ENCODE measurements around the gene GEMIN5.
"Not testable (repeated sequence)": the region's sequence is repeated elsewhere in the genome, so short reads cannot be mapped to it uniquely, and the experiment has no call there.

GEMIN5 gene

DNA sequence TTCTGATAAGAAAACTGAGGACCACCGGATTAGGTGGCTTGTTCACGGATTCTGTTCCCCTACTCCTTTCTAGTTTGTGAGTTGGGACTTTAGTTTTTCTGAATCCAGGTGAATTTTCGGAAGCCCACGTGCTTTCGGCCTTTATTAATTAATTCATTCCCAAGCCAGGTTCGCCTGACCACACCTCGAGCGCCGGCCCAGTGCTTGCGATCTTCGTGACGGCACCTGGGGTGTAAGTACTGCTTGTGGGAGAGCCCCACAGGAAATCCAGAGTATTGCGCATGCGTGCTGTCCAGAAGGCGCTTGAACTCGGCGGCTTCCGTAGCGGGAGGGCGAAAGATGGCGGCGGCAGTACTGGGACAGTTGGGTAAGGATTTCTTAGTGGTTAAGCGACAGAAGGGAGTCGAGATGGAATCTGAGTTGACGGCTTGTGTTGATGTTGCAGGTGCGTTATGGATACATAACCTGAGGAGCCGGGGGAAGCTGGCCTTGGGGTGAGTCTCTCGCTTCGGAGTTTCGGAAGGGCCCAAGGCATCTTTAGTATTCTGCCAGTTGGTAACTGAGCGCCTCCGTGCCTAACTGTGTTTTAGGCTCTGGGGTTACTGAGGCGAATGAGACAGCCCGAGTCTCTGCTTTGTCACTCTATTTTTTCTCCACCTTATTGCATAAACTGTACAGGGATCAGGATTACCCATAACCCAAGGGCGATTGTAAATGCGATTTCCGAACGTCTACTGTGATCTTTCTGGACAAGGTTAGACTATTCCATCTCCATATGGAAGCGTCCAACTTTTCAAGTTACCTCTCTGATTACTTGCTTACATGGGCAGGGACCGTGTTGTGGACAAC, 3.0 kb upstream of the GEMIN5 start, which contains the start of gene MRPL22:
TSS of gene MRPL22 (plus strand) at position 302 of the 849 bp plus-strand sequence. CDS start at position 340, 38 bp downstream.
- DNase-seq = peak; percentile 85 to 89

DNA sequence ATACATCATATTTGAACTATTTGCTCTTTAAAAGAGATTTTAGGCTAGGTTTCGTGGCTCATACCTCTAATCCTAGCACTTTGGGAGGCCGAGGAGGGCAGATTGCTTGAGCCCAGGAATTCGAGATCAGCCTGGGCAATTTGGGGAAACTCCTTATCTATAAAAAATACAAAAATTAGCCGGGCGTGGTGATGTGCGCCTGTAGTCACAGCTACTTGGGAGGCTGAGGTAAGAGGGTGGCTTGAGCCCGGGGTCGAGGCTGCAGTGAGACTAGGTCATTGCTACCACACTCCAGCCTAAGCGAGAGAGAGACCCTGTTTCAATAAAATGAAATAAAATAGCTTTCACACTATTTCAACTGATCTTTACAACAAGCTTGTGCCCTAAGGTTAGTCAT, 2.4 kb upstream of the GEMIN5 start:
- DNase-seq = no peak

DNA sequence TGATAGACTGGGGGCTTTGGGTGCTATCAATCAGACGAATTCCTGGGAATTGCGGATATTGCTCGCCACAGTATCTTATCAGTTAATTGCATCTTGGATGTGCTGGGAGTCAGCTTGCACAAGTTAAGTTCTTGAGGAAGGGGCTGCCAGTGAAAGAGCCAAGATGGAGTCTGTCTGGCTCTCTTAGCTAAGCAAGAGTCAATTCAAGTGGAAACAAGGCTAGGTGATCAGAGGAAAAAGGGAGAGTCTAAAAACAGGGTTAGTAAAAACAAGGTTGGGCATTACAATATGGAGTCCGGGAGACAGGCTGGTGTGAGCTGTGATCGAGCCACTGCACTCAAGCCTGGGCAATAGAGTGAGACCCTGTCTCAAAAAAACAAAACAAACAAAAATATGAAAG, 1.4 kb upstream of the GEMIN5 start:
- not testable (repeated sequence) for DNase-seq

DNA sequence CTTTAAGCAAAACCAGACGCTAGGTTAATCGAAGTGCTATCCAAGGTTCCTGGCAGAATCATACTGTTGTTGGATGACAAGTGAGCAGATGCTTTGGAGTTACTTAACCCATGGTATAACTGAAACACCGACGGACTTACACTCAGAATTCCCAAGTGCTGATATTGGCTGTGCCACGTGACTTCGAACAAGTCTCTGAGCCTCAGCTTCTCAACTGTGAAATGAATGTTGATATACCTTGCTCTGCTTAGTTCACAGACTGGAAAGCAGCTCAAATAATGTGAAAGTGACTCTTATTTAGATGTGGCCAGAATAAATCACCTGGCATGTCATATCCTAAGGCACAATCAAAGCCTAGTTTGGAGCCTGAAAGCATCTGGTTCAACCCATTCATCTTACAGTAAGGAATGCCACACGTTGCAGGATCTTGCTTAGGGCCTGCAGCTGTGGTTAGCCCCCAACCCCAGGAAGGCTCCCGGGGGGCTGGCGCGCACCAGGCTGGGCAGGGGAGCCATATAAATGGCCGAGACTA, 759 bp downstream of the GEMIN5 start:
- DNase-seq = no peak

DNA sequence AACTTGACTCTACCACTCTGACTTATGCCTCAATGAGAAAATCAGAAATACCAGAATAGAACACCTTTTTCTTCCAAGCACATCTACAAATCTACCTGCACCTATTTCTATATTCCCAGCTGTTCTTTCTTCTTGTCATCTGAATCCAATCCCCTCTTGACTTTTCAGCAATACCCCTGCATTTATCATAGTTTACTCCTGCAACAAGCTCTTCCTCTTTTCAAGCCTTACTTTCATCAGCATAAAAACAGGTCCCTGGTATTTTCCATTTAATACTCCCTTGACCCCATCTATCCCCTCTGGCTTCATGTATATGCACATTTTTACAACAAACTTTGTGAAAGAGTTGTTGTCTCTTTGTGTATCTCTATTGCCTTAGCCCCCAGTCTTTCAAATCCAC, 3.1 kb downstream of the GEMIN5 start:
- no peak for DNase-seq

DNA sequence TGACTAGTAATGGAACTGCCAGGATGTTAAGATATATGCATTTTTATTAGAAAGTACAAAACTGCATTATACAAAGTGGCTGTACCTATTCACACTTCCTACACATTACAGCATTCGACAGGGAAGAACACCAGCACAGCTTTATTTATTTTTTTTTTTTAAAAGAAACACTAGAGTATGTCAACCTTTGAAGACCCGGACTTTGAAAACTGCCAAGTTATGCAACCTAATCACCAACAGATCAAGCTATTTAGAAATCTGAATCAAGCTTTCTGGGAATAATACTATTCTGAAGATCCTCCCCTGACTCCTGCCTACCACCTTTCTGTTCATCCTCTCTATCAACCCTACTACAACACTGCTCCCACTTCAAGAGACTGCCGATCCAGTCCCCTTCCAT, 4.5 kb downstream of the GEMIN5 start:
- no peak for DNase-seq

DNA sequence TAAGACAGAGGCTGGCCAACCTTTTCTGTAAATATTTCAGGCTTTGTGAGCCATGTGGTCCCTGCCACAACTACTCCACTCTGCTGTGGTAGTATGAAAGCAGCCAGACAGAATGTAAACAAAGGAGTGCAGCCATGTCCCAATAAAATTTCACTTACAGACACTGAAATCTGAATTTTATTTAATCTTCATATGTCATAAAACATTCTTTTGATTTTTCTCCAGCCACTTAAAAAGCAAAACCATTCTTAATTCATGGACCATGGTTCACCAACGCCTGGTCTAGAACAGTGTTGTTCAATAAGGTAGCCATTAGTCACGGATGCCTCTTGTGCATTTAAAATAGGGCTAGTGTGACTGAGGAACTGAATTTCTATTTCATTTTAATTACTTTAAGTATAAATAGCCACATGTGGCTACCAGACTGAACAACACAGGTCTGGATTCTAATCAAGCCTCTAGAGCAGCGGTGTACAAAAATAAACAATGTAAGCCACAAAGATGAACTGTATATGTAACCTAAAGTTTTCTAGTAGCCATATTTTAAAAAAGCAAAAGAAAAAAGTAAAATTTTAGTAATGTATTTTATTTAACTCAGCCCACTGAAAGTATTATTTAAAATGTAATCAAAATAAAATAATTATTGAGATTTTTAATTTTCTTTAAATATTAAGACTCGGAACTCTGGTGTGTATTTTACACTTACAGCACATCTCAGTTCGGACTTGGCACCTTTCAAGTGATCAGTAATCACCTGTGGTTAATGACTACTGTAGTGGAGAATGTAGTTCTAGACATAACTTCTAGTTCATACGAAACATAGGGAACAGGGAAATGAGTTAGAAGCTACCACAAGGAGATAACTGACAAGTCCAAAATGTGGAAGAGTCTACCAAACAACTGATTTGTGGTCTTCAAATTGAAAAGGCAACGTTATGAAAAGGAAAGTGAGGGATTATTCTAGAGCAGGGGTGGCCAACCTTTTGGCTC, 14.3 kb downstream of the GEMIN5 start:
- no peak for DNase-seq

DNA sequence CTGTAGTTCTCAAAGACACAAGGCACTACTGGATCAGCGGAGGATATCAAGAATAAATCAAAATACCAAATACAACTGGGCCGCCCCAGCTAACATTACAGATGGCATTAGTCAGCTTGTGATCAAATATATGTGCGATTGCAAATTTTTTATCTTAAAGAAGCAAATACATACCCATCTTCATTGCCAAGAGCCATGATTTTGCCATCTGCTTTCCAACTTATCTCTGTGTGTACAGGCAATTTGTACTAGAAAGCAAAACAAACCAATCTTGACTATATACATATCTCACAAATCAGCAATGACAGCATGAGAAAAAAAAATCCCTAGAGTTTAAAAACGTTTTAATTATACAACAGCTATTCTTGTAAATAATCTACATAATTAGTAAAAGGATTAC, 20.3 kb downstream of the GEMIN5 start:
- no peak for DNase-seq

DNA sequence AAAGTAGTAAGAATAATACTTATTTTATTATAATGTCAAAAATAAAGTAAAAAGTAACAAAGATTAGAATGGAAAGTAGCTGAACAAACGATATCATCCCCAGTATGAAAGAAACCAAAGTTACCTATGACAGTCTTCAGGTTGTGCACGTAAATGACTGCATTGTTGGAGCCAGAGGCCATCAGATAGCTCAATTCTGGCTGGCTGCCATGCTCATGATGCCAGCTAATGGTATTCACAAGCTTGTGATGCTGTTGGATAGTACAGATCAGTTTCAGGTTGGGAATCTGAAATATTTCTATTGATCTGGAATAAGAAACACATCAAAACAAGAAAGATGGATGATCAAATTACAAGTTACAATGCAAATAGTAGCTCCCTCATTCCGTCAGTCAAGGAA, 21.1 kb downstream of the GEMIN5 start:
- DNase-seq = no peak

DNA sequence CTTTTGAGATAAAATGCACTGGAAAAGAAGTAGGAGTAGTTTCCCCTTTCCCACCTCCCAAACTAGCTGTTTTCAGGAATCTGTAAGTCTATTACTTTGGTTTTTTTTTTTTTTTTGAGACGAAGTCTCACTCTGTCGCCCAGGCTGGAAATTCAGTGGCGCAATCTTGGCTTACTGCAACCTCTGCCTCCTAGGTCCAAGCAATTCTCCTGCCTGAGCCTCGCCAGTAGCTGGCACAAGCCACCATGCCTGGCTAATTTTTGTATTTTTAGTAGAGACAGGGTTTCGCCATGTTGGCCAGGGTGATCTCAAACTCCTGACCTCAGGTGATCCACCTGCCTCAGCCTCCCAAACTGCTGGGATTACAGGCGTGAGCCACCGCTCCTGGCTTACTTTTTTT, 32.4 kb downstream of the GEMIN5 start:
- DNase-seq = not testable (repeated sequence)

DNA sequence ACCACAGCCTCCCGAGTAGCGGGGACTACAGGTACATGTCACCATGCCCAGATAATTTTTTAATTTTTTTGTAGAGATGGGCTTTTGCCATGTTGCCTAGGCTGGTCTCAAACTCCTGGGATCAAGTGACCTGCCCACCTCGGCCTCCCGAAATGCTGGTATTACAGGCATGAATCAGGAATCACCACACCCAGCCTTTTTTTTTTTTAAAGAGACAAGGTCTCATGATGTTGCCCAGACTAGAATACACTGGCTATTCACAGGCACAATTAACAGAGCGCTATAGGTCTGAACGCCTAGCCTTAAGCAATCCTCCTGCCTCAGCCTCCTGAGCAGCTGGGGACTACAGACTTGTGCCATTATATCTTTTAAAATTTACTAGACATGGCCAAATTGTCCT, 36.1 kb downstream of the GEMIN5 start:
- no peak for DNase-seq

DNA sequence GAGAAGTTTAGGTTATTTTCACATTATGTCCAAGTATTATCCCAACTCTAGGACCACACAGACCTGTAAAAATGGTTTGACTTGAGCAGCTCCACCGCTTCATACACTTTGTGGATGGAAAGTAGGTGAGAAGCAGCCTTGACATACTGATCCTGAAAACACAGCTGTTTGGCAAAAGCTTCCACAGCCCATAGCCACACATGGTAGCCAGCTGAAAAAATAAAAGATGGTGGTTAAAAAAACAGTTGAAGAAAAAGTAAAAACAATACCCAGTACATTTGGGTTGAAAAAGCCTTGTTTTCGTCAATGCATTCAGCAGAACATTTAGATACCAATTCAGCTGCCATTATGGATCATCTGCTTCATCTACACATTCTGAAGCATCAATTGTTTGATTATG, 36.7 kb downstream of the GEMIN5 start:
- no peak for DNase-seq

DNA sequence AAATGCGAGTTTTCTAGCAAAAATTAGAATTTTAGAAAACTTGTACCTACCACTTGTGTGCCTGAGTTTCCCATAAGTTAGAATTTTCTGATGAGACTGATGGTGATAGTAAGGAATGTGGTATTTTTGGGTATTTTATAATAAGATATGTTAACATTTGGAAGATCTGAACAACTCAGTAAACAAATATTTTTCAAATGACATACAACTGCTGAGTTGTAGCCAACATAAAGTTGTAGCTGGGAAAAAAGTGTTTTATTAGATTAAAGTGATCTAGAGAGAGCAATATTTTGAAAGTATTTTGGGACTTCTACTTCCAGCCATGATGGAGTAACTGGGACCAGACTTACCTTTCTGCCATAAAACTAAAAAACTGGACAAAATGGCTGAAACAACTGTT, 37.9 kb downstream of the GEMIN5 start:
- DNase-seq = no peak

DNA sequence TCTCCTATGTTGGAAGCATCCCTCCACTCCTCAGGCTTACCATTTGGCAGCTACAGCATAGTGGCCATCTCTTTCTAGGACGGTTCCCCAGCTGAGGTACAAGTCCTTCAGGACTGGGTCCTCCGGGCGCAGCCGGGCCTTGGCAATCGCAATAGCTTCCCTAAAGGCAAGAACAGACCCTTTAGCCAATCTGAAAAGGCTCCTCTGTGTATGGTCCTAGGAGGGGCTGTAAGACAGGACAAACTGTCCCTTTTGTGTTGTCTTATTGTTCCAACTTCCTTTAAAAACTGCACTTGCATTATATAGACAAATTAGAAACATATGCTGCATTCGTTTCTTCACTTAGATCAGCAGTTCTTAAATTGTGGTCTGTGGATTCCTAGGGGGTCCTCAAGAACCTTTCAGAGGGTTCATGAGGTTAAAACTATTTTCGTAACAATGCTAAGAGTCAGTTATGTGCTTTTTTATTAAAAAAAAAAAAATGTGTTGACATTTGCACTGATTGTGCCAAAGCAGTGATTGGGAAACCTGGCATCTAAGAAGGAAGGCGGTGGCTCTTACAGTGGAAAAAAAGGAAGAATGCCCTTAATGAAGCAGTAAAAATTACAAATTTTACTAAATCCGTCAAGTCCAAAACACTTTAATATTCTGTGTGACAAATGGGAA, 38.7 kb downstream of the GEMIN5 start:
- no peak for DNase-seq

DNA sequence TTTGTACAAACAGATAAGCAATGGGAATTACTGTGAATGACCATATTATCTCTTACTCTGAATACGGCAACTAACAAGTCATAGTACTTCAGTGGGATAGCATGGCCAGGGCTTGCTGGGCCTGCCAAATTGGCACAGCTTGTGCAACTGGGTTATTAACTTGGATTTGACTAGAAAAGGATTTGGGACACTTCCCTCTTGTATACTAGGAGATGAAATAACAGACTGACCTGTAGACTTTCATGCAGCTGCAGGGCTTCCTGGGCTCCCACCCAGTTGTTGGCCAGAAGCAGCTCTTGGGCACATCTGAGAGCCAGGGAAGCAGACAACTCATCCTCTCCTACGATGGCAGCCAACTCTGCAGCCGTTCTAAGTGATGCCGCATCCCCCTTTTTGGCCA, 39.8 kb downstream of the GEMIN5 start:
- no peak for DNase-seq

DNA sequence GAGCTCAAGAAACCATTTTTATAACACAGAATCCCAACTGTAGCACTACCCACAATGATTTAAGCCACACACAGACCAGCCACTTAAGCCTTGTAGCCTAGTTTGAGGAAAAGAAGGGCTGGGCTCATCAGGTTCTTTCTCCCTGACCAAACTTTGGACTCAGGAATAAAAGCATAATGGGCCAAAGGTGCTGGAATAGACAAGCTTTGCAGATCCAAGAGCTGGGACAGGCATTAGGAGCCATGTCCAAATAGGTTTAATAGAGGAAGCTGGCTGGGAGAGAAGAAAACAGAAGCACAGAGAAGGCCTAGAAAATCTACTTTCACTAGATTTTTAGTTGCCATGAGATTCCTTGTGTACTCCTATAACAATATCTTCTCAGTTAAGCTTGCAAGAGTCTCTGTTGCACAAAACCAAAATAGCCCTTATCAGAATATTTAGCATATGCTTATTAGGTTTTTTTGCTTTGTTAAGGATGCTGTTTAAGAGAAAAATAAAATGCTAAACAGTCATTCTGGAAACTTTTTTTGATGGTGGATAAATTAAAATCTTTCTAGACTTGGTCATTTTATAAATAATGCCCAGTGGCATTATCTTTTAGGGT, 41.3 kb downstream of the GEMIN5 start:
- DNase-seq = no peak

DNA sequence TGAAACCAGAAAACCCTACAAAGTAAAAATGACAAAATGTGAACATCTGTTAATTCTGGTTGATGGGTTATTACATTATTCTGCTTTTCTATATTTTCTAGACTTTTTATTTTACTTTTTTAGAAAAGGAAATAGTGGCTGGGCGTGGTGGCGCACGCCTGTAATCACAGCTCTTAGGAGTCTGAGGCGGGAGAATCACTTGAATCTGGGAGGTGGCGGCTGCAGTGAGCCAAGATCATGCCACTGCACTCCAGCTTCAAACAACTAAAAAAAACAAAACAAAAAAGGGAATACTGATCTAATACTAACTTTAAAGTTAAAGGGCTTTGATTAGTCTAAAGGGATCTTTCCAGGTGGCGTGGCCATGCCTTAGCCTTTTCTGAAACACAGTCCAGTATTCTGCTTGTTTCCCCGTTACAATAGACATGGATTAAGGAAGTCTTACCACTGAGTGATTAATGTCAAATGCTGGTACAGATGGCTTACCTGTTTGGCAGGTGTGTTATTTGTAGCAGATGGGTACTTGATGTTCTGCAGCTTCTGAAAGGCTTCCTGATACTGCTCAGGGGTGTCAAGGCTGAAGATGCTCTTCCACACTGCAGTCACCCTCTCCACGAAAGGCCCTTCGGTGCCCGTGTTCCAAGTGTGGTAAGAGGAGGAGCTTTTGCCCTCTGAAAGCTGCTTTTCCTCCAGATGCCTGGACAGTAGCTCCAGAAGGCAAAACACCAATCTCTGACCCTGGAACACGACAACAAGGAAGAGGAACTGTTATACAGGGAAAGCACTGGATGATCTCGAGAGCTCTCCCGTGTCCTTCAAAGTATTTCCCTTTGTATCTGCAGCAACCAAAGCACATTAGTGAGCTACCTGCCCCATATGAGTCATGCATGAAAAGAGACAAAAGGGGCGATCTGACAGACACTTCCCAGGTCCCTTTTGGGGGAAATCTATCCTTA, 42.1 kb downstream of the GEMIN5 start:
- no peak for DNase-seq

DNA sequence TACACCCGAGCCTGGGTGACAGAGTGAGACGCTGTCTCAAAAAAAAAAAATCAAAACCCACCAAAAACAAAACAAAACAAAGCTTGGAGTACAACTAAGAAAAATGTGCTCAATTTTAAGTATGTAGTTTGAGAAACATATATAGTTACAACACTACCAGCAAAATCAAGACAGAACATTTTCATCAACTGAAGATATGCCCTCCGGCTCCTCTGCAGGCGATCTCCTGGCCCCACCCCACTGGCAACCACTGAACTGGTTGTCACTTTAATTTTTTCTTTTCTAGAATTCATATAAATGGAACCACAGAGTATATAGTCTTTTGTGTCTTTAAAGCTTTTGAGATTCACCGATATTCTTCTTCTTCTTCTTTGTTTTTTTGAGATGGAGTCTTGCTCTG, 44.6 kb downstream of the GEMIN5 start:
- DNase-seq = no peak

DNA sequence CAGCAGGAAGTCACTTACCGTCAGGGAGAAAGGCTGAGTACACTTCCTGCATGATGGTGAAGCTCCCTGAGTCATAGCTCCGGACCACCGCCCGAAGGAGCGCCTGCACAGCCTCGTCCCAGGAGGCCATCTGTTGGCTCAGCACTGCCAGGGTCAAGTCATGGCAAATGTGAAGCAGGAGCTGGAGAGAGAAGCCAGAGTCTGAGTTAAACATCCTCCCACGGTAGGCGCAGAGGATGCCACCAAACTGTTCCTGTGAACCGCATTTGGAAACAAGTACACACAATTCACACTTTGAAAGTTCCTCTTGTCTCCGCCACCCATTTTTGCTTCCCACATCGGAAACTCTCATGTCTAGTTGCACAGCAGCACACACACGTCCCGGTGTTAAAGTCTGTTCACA, 45.6 kb downstream of the GEMIN5 start:
- no peak for DNase-seq

DNA sequence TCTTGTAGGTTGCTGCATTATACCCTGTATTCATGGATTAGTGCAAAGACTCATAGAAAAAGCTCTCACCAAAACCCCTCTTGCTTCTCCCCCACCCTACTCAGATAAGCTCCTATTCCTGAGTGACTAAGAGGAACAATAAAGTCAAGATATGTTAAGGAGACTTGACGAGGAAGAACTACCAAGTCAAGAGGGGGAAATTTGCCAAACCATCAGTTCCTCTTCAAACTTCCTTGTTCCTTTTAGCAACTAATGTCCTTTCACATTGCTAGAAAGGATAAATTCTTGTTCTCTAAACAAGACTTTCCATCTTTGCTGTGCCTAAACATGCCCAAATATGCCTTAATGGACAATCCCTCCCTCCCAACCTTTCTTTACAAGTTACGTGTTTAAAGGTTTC, 52.6 kb downstream of the GEMIN5 start:
- no peak for DNase-seq

DNA sequence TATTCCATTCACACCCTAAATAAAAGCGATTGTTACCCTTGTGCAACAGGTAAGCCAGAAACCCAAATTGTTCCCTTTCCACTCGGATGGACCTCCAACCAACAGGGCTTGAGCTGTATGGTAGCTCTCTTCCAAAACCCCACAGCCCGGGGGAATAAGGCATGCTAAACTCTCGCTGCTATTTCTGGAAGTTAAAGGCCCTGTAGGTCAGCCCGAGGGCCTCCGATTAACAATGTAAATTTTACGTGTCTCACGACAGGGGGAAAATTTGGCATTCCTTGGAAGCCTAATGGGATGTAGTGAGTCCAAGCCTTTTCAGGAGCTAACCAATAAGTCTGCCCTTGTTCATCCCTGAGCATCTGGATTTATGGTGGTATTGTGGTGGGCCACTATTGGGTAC, 53.6 kb downstream of the GEMIN5 start:
- DNase-seq = no peak

Measured in NCI-H524 (cell line).